GM19372 (cell line): ENCODE results near the gene ETS2.
A peak's percentile ranks its signal among the peaks of the same experiment; 100 is the strongest.
"Not testable (repeated sequence)": the region's sequence is repeated elsewhere in the genome, so short reads cannot be mapped to it uniquely, and the experiment has no call there.

Experiments
- ATAC-seq: cut with Tn5 transposase; IDR thresholded peaks from one replicate; pipeline ENCODE4 v1.9.1; 2021; ENCODE audit warnings: mild to moderate bottlenecking, low read depth, moderate library complexity; ENCODE audit not compliant: unreplicated experiment

ETS2 gene

GRCh38 chr21:38831526-38832467, 26.1 kb downstream of the ETS2 start:
- ATAC-seq, result peak; percentile 79

- no peak for ATAC-seq
These were observed 26.9 kb downstream of the ETS2 start for GRCh38 chr21:38832664-38833063.

- no peak for ATAC-seq
These were observed 27.4 kb downstream of the ETS2 start for GRCh38 chr21:38833117-38833516.

GRCh38 chr21:38834725-38835124, 29.0 kb downstream of the ETS2 start:
- ATAC-seq, result no peak

- no peak for ATAC-seq
These were observed 32.2 kb downstream of the ETS2 start for GRCh38 chr21:38837806-38838461.

- no peak for ATAC-seq
These were observed 33.0 kb downstream of the ETS2 start for GRCh38 chr21:38838598-38839327.

- no peak for ATAC-seq
These were observed 33.9 kb downstream of the ETS2 start for GRCh38 chr21:38839328-38840286.

GRCh38 chr21:38840456-38841300, 34.9 kb downstream of the ETS2 start:
- ATAC-seq, result no peak

- no peak for ATAC-seq
These were observed 35.7 kb downstream of the ETS2 start for GRCh38 chr21:38841472-38841871.

- no peak for ATAC-seq
These were observed 36.4 kb downstream of the ETS2 start for GRCh38 chr21:38842079-38842478.

GRCh38 chr21:38843379-38843778, 37.6 kb downstream of the ETS2 start:
- ATAC-seq, result no peak

GRCh38 chr21:38843806-38844503, 38.2 kb downstream of the ETS2 start:
- ATAC-seq, result no peak

GRCh38 chr21:38845374-38845773, 39.6 kb downstream of the ETS2 start:
- ATAC-seq, result not testable (repeated sequence)

- ATAC-seq, result no peak
These were observed 41.8 kb downstream of the ETS2 start for GRCh38 chr21:38847556-38847955.

GRCh38 chr21:38848187-38848609, 42.5 kb downstream of the ETS2 start:
- ATAC-seq, result no peak

GRCh38 chr21:38849776-38850175, 44.0 kb downstream of the ETS2 start:
- ATAC-seq, result no peak

- no peak for ATAC-seq
These were observed 44.7 kb downstream of the ETS2 start for GRCh38 chr21:38850277-38850951.

GRCh38 chr21:38851101-38851500, 45.4 kb downstream of the ETS2 start:
- ATAC-seq, result no peak
